Measurements from ENCODE around the gene PTPRK. TPM values are rescaled to one million over a fixed set of nuclear protein-coding genes. Genes with fewer than 3 reads are reported as not detected.

Gene PTPRK
- total and polyA plus RNA-seq, 2 of the 13 experiments (the other 11 are each of a cell fraction or from before 2014, with no cell fraction given): 43.6 to 98.3 TPM

DNA sequence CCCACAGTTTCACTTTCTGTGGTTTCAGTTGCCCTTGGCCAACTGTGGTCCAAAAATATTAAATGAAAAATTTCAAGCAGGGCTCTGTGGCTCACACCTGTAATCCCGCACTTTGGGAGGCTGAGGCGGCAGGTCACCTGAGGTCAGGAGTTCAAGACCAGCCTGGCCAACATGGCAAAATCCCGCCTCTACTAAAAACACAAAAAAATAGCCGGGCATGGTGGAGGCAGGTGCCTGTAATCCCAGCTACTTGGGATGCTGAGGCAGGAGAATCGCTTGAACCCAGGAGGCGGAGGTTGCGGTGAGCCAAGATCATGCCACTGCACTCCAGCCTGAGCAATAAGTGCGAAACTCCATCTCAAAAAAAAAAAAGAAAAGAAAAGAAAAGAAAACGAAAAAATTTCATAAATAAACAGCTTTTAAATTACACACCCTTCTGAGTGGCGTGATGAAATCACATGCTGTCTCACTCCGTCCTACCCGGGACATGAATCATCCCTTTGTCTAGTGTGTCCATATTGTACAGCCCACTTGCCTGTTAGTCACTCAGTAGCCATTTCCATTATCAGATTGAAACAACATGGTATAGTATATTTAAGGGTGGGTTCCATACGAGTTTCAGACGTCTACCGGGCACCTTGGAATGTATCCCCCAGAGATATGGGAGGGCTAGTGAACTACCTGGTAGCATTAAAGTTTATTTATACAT lies 11.7 kb downstream of the PTPRK start (continued):
- TF ChIP-seq, protein P1, sequence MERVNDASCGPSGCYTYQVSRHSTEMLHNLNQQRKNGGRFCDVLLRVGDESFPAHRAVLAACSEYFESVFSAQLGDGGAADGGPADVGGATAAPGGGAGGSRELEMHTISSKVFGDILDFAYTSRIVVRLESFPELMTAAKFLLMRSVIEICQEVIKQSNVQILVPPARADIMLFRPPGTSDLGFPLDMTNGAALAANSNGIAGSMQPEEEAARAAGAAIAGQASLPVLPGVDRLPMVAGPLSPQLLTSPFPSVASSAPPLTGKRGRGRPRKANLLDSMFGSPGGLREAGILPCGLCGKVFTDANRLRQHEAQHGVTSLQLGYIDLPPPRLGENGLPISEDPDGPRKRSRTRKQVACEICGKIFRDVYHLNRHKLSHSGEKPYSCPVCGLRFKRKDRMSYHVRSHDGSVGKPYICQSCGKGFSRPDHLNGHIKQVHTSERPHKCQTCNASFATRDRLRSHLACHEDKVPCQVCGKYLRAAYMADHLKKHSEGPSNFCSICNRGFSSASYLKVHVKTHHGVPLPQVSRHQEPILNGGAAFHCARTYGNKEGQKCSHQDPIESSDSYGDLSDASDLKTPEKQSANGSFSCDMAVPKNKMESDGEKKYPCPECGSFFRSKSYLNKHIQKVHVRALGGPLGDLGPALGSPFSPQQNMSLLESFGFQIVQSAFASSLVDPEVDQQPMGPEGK (CRISPR knock-in tag; IDR thresholded peaks at IDR 0.05): 0 out of 2 replicates have a peak, but pooled peaks have one; percentile 27
- TF ChIP-seq ZBTB8A (CRISPR knock-in tag; IDR thresholded peaks at IDR 0.05; ENCODE audit: borderline replicate concordance, low read depth) (no peak), ZBTB7B (CRISPR knock-in tag; IDR thresholded peaks at IDR 0.05) (peak; percentile 59; the same call in 1 of the 2 replicates), MEIS2 (CRISPR knock-in tag; IDR thresholded peaks at IDR 0.05) (peak; percentile 23; the same call in 1 of the 2 replicates), NFRKB (IDR thresholded peaks at IDR 0.05) (peak; percentile 25; the same call in 1 of the 2 replicates), ZMYM4 (CRISPR knock-in tag; IDR thresholded peaks at IDR 0.05) (peak; percentile 72), FOSL2 (CRISPR knock-in tag; IDR thresholded peaks at IDR 0.05) (peak; percentile 98), FOXK1 (CRISPR knock-in tag; IDR thresholded peaks at IDR 0.05; ENCODE audit: borderline replicate concordance, low read depth) (peak; percentile 58; the same call in 1 of the 2 replicates), ZSCAN29 (CRISPR knock-in tag; conservative IDR thresholded peaks at IDR 0.05) (0 out of 2 replicates have a peak, but pooled peaks have one; percentile 53), NFE2L1 (CRISPR knock-in tag; IDR thresholded peaks at IDR 0.05; ENCODE audit: borderline replicate concordance) (no peak), RBM22 (optimal IDR thresholded peaks at IDR 0.05; ENCODE audit: low read length) (peak; percentile 48), MEIS1 (CRISPR knock-in tag; IDR thresholded peaks at IDR 0.05; ENCODE audit: borderline replicate concordance) (0 out of 2 replicates have a peak, but pooled peaks have one; percentile 41), MIER3 (CRISPR knock-in tag; IDR thresholded peaks at IDR 0.05; ENCODE audit: borderline replicate concordance) (peak; percentile 57; the same call in 1 of the 2 replicates), ZBTB20 (CRISPR knock-in tag; IDR thresholded peaks at IDR 0.05; ENCODE audit: borderline replicate concordance, low read depth) (peak; percentile 90), NR2C2 (CRISPR knock-in tag; IDR thresholded peaks at IDR 0.05; ENCODE audit: borderline replicate concordance) (peak; percentile 37; the same call in 1 of the 2 replicates), ZSCAN22 (CRISPR knock-in tag; IDR thresholded peaks at IDR 0.05) (0 out of 2 replicates have a peak, but pooled peaks have one; percentile 15), DR1 (CRISPR knock-in tag; IDR thresholded peaks at IDR 0.05) (no peak), EP300 (IDR thresholded peaks at IDR 0.05; ENCODE audit: low read depth in 2 of 2, low read length in 2 of 2) (peak in 1 of 2 experiments; percentile 71; a peak in 3 of 4 replicates), EP300 (CRISPR knock-in tag; IDR thresholded peaks at IDR 0.05; ENCODE audit: borderline replicate concordance) (0 out of 2 replicates have a peak, but pooled peaks have one; percentile 37)
- TF ChIP-seq, protein P2, sequence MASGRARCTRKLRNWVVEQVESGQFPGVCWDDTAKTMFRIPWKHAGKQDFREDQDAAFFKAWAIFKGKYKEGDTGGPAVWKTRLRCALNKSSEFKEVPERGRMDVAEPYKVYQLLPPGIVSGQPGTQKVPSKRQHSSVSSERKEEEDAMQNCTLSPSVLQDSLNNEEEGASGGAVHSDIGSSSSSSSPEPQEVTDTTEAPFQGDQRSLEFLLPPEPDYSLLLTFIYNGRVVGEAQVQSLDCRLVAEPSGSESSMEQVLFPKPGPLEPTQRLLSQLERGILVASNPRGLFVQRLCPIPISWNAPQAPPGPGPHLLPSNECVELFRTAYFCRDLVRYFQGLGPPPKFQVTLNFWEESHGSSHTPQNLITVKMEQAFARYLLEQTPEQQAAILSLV (CRISPR knock-in tag; IDR thresholded peaks at IDR 0.05; ENCODE audit: borderline replicate concordance): 0 out of 2 replicates have a peak, but pooled peaks have one; percentile 26
- TF ChIP-seq, protein P3, sequence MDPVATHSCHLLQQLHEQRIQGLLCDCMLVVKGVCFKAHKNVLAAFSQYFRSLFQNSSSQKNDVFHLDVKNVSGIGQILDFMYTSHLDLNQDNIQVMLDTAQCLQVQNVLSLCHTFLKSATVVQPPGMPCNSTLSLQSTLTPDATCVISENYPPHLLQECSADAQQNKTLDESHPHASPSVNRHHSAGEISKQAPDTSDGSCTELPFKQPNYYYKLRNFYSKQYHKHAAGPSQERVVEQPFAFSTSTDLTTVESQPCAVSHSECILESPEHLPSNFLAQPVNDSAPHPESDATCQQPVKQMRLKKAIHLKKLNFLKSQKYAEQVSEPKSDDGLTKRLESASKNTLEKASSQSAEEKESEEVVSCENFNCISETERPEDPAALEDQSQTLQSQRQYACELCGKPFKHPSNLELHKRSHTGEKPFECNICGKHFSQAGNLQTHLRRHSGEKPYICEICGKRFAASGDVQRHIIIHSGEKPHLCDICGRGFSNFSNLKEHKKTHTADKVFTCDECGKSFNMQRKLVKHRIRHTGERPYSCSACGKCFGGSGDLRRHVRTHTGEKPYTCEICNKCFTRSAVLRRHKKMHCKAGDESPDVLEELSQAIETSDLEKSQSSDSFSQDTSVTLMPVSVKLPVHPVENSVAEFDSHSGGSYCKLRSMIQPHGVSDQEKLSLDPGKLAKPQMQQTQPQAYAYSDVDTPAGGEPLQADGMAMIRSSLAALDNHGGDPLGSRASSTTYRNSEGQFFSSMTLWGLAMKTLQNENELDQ (CRISPR knock-in tag; IDR thresholded peaks at IDR 0.05; ENCODE audit: borderline replicate concordance): no peak
- TF ChIP-seq, protein P4, sequence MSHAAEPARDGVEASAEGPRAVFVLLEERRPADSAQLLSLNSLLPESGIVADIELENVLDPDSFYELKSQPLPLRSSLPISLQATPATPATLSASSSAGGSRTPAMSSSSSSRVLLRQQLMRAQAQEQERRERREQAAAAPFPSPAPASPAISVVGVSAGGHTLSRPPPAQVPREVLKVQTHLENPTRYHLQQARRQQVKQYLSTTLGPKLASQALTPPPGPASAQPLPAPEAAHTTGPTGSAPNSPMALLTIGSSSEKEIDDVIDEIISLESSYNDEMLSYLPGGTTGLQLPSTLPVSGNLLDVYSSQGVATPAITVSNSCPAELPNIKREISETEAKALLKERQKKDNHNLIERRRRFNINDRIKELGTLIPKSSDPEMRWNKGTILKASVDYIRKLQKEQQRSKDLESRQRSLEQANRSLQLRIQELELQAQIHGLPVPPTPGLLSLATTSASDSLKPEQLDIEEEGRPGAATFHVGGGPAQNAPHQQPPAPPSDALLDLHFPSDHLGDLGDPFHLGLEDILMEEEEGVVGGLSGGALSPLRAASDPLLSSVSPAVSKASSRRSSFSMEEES (CRISPR knock-in tag; IDR thresholded peaks at IDR 0.05): peak; percentile 81

Measured in HepG2 (cell line).